Muscle of leg (tissue), 11 donors: ENCODE data around the gene CYSRT1. TPM values are rescaled to one million over a fixed set of nuclear protein-coding genes. Genes with fewer than 3 reads are reported as not detected.
"Not testable (repeated sequence)": the region's sequence is repeated elsewhere in the genome, so short reads cannot be mapped to it uniquely, and the experiment has no call there.

Source experiments
- DNase-seq: peaks from one replicate; pipeline ENCODE4 v3.0.0; 2013
- H3K27ac ChIP-seq: one replicate; pipeline ENCODE4 v1.5.1; 2013; ENCODE audit warnings: mild to moderate bottlenecking, low read length, control low read depth
- H3K27me3 ChIP-seq: one replicate; pipeline ENCODE4 v1.6.1; 2013; ENCODE audit warnings: low read length; ENCODE audit not compliant: control insufficient read depth, insufficient read depth
- H3K36me3 ChIP-seq: one replicate; pipeline ENCODE4 v1.6.1; 2013; ENCODE audit warnings: low read length; ENCODE audit not compliant: control insufficient read depth, insufficient read depth
- H3K4me1 ChIP-seq: one replicate; pipeline ENCODE4 v1.6.1; 2013; ENCODE audit warnings: low read length; ENCODE audit not compliant: control insufficient read depth, insufficient read depth
- H3K4me3 ChIP-seq: one replicate; pipeline ENCODE4 v1.5.1; 2013; ENCODE audit warnings: low read length, control low read depth
- H3K9me3 ChIP-seq: replicated peaks from 2 replicates; pipeline ENCODE4 v1.6.1; 2013; ENCODE audit warnings: low read depth, low read length; ENCODE audit not compliant: control insufficient read depth
- WGBS: methylation state at CpG from one replicate; pipeline ENCODE4 v1.1.5; 2013; ENCODE audit warnings: missing lambda C conversion rate; ENCODE audit not compliant: insufficient coverage; 5-methylcytosine and 5-hydroxymethylcytosine counted together
- polyA plus RNA-seq, 8 donors: library from polyadenylated mRNA; unstranded; fragments of 120-200 nt; gene quantifications; one replicate each; pipeline versions ENCODE4 v1.2.1 to v1.2.3, GENCODE V29; 2013; ENCODE audit warnings: inconsistent platforms in 1 of 8, low replicate concordance in 1 of 8; ENCODE audit not compliant: insufficient read length in 8 of 8, insufficient read depth in 1 of 8
- total RNA-seq: library from RNA; stranded (reverse); fragments of 120-200 nt; gene quantifications from one replicate; pipeline ENCODE4 v1.2.4, GENCODE V29; 2013

The CYSRT1 gene
- total and polyA plus RNA-seq, 9 donors = 0.18 to 5.6 (median 3.1) TPM

DNA sequence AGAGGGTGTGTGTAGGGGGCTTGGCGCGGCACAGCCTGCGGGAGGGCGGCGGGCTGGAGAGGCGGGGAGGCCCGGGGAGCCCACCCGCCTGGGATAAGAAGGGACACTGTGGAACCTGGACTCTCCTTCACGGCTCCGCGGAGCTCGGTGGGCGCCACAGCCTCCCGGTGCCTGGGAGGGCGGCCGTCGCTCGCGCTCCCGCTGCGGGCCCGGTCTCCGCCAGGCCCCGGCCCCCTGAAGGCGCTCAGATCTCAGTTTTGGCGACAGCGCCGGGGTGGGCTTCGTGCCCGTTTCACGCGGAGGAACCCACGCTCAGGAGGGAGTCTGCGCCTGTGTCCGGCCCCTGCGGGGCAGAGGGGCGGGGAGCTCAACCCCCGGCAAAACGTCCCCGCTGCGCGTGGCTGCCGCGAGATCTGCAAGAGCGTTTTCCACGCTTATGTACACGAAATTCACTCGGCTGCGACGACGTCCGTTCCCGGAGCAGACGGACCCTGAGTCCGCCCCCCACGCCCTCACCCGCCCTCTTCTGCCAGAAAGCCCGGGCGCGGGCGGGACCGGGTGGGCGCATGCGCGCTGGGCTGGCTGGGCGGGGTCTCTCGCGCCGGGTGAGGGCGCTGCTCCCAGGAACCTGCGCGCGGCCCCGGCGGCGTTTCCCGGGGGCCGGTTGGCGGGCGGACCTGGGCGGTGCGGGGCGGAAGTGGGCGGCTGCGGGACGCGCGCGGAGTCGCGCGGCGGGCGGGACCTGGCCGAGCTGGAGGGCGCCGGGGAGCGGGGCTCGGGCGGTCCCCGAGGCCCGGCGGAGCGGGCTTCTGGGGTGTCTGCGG is 29.9 kb downstream of the CYSRT1 start, which contains the start of gene NELFB:
TSS of gene NELFB (plus strand) at position 704 of the 824 bp plus-strand sequence.
- Histone ChIP-seq H3K4me1 (peaks cover 32% of the 10 kb centered on the region), H3K4me3 (peak within 1 kb of the TSS; percentile 95), H3K27ac (peak within 1 kb of the TSS; percentile 82), H3K27me3 (no peaks in the 10 kb centered on the region), H3K9me3 (no peaks in the 10 kb centered on the region), H3K36me3 (peaks cover 19% of the 10 kb centered on the region)
- DNase-seq = peak; percentile 96
- under 1% methylated on average over 100 of the region's 105 CpGs for WGBS

- 1% methylated on average over 42 of the region's 51 CpGs for WGBS
- peaks cover 28% of the 10 kb centered on the region for H3K4me1 ChIP-seq
- peak overlapping the region; percentile 95 for H3K4me3 ChIP-seq
- no peaks in the 10 kb centered on the region for H3K27me3 ChIP-seq
- no peaks in the 10 kb centered on the region for H3K9me3 ChIP-seq
- H3K27ac ChIP-seq = peak overlapping the region; percentile 20
- no peak for DNase-seq
- peaks cover 19% of the 10 kb centered on the region for H3K36me3 ChIP-seq
These were observed 30.6 kb downstream of the CYSRT1 start for GRCh38 chr9:137255448-137256114.

GRCh38 chr9:137256362-137256761 is 31.4 kb downstream of the CYSRT1 start:
- no peaks in the 10 kb centered on the region for H3K27me3 ChIP-seq

DNA sequence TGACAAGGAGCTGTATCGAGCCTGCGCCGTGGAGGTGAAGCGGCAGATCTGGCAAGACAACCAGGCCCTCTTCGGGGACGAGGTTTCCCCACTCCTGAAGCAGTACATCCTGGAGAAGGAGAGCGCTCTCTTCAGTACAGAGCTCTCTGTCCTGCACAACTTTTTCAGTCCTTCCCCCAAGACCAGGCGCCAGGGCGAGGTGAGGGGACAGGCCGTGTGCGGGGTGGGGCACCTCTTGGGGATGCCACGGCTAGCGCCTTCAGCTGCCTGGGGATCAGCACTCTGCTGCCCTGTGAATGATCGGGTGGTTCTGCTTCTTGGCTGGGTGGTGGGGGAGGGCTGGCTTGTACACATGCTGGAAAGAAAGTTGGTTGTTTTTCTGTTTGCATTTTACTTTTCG is 31.9 kb downstream of the CYSRT1 start:
- WGBS = 95% methylated on average over 12 of the region's 15 CpGs
- H3K4me3 ChIP-seq = no peak overlapping the region

More at GRCh38 chr9:137256362-137256761, 31.4 kb downstream of the CYSRT1 start:
- Histone ChIP-seq H3K27ac (no peak overlapping the region), H3K4me1 (peaks cover 23% of the 10 kb centered on the region), H3K36me3 (peaks cover 19% of the 10 kb centered on the region), H3K4me3 (peak overlapping the region; percentile 95), H3K9me3 (no peaks in the 10 kb centered on the region)
- WGBS = 85% methylated on average over 15 of the region's 15 CpGs
- no peak for DNase-seq

GRCh38 chr9:137262173-137262908 is 37.4 kb downstream of the CYSRT1 start:
- H3K27ac ChIP-seq, H3K4me1 ChIP-seq, H3K9me3 ChIP-seq, H3K27me3 ChIP-seq, H3K4me3 ChIP-seq: not testable (repeated sequence)
- H3K36me3 ChIP-seq = peaks cover 49% of the 10 kb centered on the region
- peak; percentile 30 for DNase-seq
- 75% methylated on average over 2 of the region's 15 CpGs for WGBS

More for the DNA sequence above, 31.9 kb downstream of the CYSRT1 start:
- H3K27me3 ChIP-seq = no peaks in the 10 kb centered on the region
- no peak for DNase-seq
- H3K4me1 ChIP-seq = peaks cover 23% of the 10 kb centered on the region
- H3K36me3 ChIP-seq = peaks cover 19% of the 10 kb centered on the region
- no peak overlapping the region for H3K27ac ChIP-seq
- no peaks in the 10 kb centered on the region for H3K9me3 ChIP-seq

- Histone ChIP-seq H3K4me3 (no peak overlapping the region), H3K27ac (no peak overlapping the region), H3K4me1 (no peaks in the 10 kb centered on the region), H3K27me3 (no peaks in the 10 kb centered on the region), H3K36me3 (peaks cover 50% of the 10 kb centered on the region), H3K9me3 (no peaks in the 10 kb centered on the region)
- peak; percentile 1 for DNase-seq
- WGBS = 93% methylated on average over 21 of the region's 24 CpGs
These were observed 37.9 kb downstream of the CYSRT1 start for GRCh38 chr9:137262909-137263285.

DNA sequence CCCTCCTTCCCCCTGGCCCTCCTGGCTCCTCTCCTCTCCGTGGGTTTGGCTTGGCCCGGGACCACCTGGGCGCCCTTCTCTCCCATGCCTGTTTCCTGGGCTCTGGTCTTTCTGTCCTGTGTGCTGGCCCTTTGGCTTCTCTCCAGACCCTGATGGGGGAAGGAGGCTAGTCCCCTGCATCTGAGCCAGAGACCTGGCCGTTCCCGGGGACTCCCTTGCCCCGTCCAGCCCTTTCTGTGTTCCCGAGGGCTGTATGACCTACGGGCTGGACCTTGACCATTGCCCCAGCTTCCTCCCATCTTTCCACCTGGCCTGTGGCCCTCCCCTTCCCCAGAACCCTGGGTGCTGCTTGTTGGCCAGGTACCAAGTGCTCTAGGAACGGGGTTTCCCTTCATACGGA is 38.5 kb downstream of the CYSRT1 start:
- Histone ChIP-seq H3K4me3 (no peak overlapping the region), H3K9me3 (no peaks in the 10 kb centered on the region), H3K27me3 (no peaks in the 10 kb centered on the region), H3K27ac (no peak overlapping the region), H3K4me1 (peaks cover under 1% of the 10 kb centered on the region), H3K36me3 (peaks cover 54% of the 10 kb centered on the region)
- 81% methylated on average over 10 of the region's 10 CpGs for WGBS
- DNase-seq = peak; percentile 7

DNA sequence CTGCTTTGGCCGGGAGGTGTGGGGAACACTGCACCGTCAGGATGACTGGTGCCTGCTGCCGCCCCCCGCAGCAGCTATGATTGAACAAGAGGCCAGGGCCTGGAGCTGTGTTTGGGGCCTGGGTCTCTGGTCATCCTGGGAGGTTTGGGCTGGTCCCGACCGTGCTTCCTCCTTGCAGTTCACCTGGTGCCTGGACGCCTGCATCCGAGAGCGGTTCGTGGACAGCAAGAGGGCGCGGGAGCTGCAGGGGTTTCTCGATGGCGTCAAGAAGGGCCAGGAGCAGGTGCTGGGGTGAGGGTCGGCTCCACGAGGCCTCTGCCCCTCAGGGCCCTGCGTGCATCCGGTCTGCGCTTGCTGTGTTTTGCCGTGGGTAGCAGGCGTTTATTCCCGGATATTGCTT is 39.1 kb downstream of the CYSRT1 start:
- Histone ChIP-seq H3K27me3 (no peaks in the 10 kb centered on the region), H3K36me3 (peaks cover 57% of the 10 kb centered on the region), H3K4me1 (peaks cover 6% of the 10 kb centered on the region), H3K27ac (no peak overlapping the region), H3K9me3 (no peaks in the 10 kb centered on the region), H3K4me3 (no peak overlapping the region)
- 93% methylated on average over 22 of the region's 22 CpGs for WGBS
- no peak for DNase-seq

DNA sequence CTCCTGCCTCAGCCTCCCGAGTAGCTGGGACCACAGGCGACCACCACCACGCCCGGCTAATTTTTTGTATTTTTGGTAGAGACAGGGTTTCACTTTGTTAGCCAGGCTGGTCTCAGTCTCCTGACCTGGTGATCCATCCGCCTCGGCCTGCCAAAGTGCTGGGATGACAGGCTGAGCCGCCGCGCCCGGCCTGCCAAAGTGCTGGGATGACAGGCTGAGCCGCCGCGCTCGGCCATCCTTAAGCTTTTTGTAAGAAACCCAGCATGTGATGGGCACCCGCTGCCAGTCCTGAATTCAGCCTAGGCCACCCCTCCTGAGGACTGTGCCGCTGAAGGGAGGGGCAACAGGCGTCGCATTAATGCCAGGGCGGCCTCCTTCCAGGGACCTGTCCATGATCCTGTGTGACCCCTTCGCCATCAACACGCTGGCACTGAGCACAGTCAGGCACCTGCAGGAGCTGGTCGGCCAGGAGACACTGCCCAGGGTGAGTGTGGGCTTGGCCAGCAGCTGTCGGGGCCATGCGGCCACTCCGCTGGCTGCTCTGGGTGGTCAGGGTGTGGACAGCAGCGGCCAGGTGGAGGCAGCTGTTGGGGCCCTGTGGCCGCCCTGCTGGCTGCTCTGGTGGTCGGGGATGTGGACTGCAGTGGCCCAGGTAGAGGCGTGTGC is 40.7 kb downstream of the CYSRT1 start:
- H3K27ac ChIP-seq = no peak overlapping the region
- 96% methylated on average over 25 of the region's 29 CpGs for WGBS
- H3K4me1 ChIP-seq = peaks cover 8% of the 10 kb centered on the region
- H3K36me3 ChIP-seq = peaks cover 63% of the 10 kb centered on the region
- no peaks in the 10 kb centered on the region for H3K9me3 ChIP-seq
- DNase-seq = no peak
- no peak overlapping the region for H3K4me3 ChIP-seq
- no peaks in the 10 kb centered on the region for H3K27me3 ChIP-seq
